Hypothalamus (tissue), 51 donors: Measurements from ENCODE around the gene TET1.
"Not testable (repeated sequence)": the region's sequence is repeated elsewhere in the genome, so short reads cannot be mapped to it uniquely, and the experiment has no call there.

Experiments
- DNase-seq, 51 donors: peaks; one replicate each; lab custom pipeline; 2025; lab: John Stamatoyannopoulos, UW

Gene TET1

DNA sequence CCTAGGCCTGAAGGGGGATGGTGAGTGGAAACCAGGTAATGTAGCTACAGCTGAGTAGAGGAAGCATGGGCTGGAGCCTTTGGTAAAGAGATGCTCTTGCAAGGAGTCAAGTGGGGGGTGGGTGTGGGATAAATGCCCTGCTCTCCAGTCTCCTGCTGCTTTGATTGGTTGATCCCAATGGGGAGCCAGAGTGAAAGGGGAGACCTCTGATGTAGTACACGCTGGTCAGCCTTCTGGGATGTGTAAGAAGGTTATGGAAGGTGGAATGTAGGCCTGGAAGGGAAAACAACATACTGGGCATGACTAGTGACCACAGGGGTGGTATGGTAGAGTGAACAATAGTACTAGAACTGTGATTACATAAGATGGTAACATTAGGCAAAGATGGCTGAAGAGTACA lies 44.3 kb downstream of the TET1 start:
- DNase-seq: no peak

DNA sequence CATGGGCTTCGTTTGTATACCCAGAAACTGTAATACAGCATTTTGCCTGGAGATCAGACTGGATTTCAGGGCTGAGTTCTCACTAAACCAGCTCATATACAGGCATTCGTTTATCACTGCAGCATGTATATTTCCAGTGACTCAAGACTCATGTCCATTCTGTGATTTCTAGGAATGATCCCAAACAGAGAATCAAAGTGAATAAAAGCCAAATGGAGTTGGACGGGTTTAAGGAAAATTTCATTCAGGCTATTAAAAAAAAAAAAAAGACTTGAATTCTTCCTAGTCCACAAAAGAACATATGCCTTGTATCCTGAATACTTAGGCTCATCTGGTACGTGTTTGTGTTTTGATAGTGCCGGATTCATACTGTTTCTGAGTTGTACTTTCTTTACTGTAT lies 46.8 kb downstream of the TET1 start:
- no peak for DNase-seq

- DNase-seq: not testable (repeated sequence)
These were observed 49.9 kb downstream of the TET1 start for GRCh38 chr10:68610023-68610422.

DNA sequence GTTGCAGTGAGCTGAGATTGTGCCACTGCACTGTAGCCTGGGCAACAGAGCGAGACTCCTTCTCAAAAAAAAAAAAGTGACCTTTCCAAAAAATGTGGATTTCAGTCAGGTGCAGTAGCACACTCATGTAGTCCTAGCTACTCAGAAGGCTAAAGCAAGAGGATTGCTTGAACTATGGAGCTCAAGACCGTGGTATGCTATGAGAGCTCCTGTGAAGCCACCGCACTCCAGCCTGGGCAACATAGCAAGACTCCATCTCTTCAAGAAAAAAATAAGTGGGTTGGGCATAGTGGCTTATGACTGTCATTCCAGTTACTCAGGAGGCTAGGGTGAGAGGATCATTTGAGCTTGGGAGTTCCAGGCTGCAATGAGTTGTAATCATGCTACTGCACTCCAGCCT lies 51.1 kb downstream of the TET1 start:
- DNase-seq: no peak

DNA sequence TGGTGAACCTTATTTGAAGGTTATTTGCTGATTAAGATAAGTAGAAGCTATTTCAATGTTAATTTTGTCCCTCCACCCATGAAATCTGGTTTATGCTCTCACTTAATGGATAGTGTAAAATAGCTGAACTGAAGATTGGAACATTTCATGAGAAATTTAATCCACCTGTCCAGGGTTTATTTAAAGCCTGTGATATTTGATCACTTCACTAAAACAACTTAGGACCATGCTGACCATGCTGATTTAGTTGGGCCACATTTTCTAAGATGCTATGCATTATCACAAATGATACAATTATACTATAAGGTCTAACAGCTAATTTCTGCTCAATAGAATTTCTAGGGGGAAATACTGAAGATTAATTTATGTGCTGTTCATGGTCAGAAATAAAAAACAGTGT lies 53.8 kb downstream of the TET1 start:
- DNase-seq: not testable (repeated sequence)

GRCh38 chr10:68617691-68618090 lies 57.6 kb downstream of the TET1 start:
- DNase-seq: not testable (repeated sequence)

- no peak for DNase-seq
These were observed 58.1 kb downstream of the TET1 start for GRCh38 chr10:68618234-68618633.

- DNase-seq: no peak
These were observed 59.5 kb downstream of the TET1 start for GRCh38 chr10:68619595-68619994.

GRCh38 chr10:68625316-68625921 lies 65.3 kb downstream of the TET1 start:
- no peak for DNase-seq

DNA sequence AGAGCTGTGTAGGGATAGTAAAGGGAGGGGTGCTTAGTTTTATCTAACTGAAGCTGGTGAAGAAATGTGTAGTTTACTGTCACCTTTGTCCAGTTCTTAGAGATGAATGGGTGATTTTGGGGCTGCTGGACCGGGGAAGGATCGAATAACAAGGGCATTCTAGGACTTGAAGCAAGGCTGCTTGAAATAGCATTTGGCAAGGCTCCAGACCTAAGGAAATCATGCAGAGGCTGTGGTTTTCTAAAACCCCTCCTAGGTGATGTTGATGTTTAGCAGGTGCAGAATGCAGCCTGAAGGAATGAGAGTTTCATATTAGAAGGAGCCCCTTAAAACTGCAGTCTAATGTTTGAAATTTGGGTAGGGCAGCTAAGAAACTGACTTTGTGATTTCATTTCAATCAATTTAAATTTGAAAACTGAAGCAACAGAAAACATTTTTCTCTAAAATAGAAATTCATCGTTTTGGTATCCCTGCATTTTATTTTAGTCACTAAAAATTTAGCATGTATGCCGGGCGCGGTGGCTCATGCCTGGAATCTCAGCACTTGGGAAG lies 68.5 kb downstream of the TET1 start:
- DNase-seq: no peak

DNA sequence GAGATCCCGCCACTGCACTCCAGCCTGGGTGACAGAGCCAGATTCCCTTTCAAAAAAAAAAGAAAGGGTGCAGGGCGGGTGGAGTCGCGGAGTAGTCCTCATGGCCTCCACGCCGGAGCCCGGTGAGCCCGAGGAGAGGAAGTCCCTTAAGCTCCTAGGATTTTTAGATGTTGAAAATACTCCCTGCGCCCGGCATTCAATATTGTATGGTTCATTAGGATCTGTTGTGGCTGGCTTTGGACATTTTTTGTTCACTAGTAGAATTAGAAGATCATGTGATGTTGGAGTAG lies 72.1 kb downstream of the TET1 start:
- DNase-seq: not testable (repeated sequence)

- no peak for DNase-seq
These were observed 73.1 kb downstream of the TET1 start for GRCh38 chr10:68633281-68633680.

DNA sequence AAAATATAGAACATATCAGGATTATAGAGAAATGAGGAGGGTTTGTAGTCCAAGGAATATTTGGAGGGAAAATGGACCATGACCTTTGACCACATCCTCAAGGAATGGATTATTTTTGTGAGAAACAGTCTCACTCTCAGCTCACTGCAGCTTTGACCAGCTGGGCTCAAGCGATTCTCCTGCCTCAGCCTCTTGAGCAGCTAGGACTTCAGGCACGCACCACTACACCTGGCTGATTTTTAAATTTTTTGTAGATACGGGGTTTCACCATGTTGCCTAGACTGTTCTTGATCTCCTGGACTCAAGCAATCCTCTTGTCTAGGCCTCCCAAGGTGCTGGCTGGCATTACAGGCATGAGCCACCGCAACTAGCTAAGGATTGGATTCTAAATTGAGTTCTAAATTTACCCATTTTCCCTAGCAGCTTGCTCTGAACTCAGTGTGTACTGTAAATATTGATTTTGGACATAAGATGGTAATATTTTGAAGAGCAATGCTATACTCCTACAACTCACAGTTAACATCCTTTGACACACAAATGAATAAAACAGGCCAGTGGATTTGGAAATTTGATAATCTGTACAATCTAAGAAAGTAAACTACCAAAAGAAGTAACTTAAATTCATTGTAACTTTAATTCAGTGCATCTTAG lies 73.8 kb downstream of the TET1 start:
- no peak for DNase-seq

- no peak for DNase-seq
These were observed 76.2 kb downstream of the TET1 start for GRCh38 chr10:68636335-68636734.

GRCh38 chr10:68643550-68643949 lies 83.4 kb downstream of the TET1 start:
- DNase-seq: not testable (repeated sequence)

- DNase-seq: no peak
These were observed 87.7 kb downstream of the TET1 start for GRCh38 chr10:68647672-68648341.

DNA sequence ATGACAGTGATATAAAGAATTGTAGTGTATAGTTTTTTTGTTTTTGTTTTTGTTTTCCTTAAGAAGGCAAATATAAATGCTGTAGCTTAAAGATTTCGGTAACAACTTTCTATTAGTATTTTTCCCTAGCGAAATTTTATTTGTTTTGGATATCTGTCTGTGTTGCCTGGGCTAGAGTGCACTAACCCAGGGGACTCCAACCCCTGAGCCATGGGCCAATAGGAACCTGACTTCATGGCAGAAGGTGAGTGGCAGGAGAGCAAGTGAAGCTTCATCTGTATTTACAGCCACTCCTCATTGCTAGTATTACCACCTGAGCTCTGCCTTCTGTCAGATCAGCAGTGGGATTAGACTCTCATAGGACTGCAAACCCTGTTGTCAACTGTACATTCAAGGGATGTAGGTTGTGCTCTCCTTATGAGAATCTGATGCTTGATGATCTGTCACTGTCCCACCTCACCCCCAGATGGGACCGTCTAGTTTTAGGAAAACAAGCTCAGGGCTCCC lies 95.5 kb downstream of the TET1 start:
- no peak for DNase-seq

- DNase-seq: no peak
These were observed 105.7 kb downstream of the TET1 start for GRCh38 chr10:68665841-68666240.

- no peak for DNase-seq
These were observed 106.2 kb downstream of the TET1 start for GRCh38 chr10:68666280-68666760.

DNA sequence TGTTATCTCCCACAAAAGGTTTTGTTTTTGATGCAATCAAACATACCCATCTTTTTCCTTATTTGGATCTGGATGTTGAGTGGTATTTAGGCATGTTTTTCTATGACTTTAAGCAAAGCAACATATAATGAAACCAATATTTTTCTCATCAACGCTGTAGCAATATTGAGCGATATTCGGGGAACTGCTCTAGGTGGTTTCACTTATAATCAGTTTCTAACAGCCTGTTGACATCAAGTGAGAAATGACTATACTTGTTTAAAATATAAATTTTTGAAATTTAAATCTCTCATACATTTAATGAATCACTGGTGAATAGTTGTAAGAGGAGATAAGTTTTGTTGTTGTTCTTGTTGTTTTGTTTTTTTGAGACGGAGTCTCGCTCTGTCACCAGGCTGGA lies 108.1 kb downstream of the TET1 start:
- DNase-seq: no peak

GRCh38 chr10:68668972-68669371 lies 108.8 kb downstream of the TET1 start:
- no peak for DNase-seq

- DNase-seq: no peak
These were observed 124.3 kb downstream of the TET1 start for GRCh38 chr10:68684413-68684812.
